ENCODE results near the gene ZNF519. TPM values are rescaled to one million over a fixed set of nuclear protein-coding genes. Genes with fewer than 3 reads are reported as not detected.
"Not testable (repeated sequence)": the region's sequence is repeated elsewhere in the genome, so short reads cannot be mapped to it uniquely, and the experiment has no call there.

Gene ZNF519
- total and polyA plus RNA-seq, 2 of the 8 experiments (the other 6 are each of a cell fraction or from before 2014, with no cell fraction given) = 24.0 to 38.6 TPM

GRCh38 chr18:14149916-14150420 lies 17.7 kb upstream of the ZNF519 start:
- H4K5ac ChIP-seq (ENCODE audit: insufficient read length, low read depth, low read length); H3K14ac ChIP-seq (ENCODE audit: insufficient read length); DNase-seq (ENCODE audit: low read depth in 1 of 2, low spot score in 2 of 2); H3K27ac ChIP-seq (ENCODE audit: low read depth, low read length); H2BK5ac ChIP-seq (ENCODE audit: low read depth, low read length); H2AFZ ChIP-seq (ENCODE audit: low read length); H4K91ac ChIP-seq (replicated peaks; ENCODE audit: insufficient read length, low read length); POLR2A ChIA-PET (ENCODE audit: partially characterized antibody); H3K27me3 ChIP-seq (replicated peaks in 1 of 4; ENCODE audit: control insufficient read depth in 3 of 4, extremely low read depth in 1 of 4, insufficient read depth in 3 of 4, low read length in 3 of 4); H3K56ac ChIP-seq (replicated peaks; ENCODE audit: insufficient read length, low read depth, low read length); H2BK20ac ChIP-seq (ENCODE audit: low read length); H4K8ac ChIP-seq (ENCODE audit: extremely low read depth, insufficient read depth, low read length); FAIRE-seq; CTCF ChIA-PET (ENCODE audit: partially characterized antibody); H3K23ac ChIP-seq (ENCODE audit: insufficient read length); H3K4me1 ChIP-seq (replicated peaks in 1 of 4; ENCODE audit: control insufficient read depth in 3 of 4, insufficient read depth in 4 of 4, low read length in 3 of 4); H3K18ac ChIP-seq (ENCODE audit: extremely low read depth, low read length); H2AK5ac ChIP-seq (ENCODE audit: low read depth, low read length); H3K4me3 ChIP-seq (ENCODE audit: extremely low read depth in 1 of 4, insufficient read depth in 2 of 4, low read depth in 3 of 4, low read length in 4 of 4); H3K23me2 ChIP-seq (ENCODE audit: low read depth, low read length); H3K79me2 ChIP-seq (ENCODE audit: control insufficient read depth in 1 of 2, insufficient read depth in 2 of 2, low read length in 2 of 2); H3K79me1 ChIP-seq (ENCODE audit: low read depth, low read length); H4K20me1 ChIP-seq (replicated peaks in 1 of 2; ENCODE audit: control insufficient read depth in 1 of 2, insufficient read depth in 2 of 2, low read length in 2 of 2); H2BK120ac ChIP-seq (replicated peaks; ENCODE audit: low read depth, low read length); H3K9ac ChIP-seq (replicated peaks in 1 of 4; ENCODE audit: extremely low read depth in 1 of 4, low read depth in 3 of 4, low read length in 3 of 4); H2BK15ac ChIP-seq (ENCODE audit: low read length); H3K36me3 ChIP-seq (ENCODE audit: control insufficient read depth in 2 of 4, insufficient read depth in 4 of 4, low read length in 3 of 4); H3K4ac ChIP-seq (replicated peaks; ENCODE audit: insufficient read length, low read depth, low read length); H2BK12ac ChIP-seq (ENCODE audit: low read depth, low read length); H3K4me2 ChIP-seq (ENCODE audit: insufficient read depth in 1 of 2, low read depth in 2 of 2, low read length in 2 of 2): not testable (repeated sequence)
- H3K9me3 ChIP-seq (ENCODE audit: insufficient read depth in 2 of 2, low read depth in 1 of 2, low read length in 1 of 2) = peaks cover 7 to 61% of the 10 kb centered on the region in 2 experiments; a peak in 3 of 4 replicates
- WGBS, 2 experiments (ENCODE audit: extremely low coverage in 1 of 2, insufficient coverage in 1 of 2, insufficient read length in 1 of 2, insufficient replicate concordance in 2 of 2, low coverage in 1 of 2, low lambda C conversion rate in 2 of 2, missing lambda C conversion rate in 1 of 2) = 99% methylated on average over 12 of the region's 20 CpGs; no CpG with 5 or more reads in 1 of the 2 experiments

GRCh38 chr18:14149121-14149850 lies 17.1 kb upstream of the ZNF519 start:
- WGBS, 2 experiments (ENCODE audit: extremely low coverage in 1 of 2, insufficient coverage in 1 of 2, insufficient read length in 1 of 2, insufficient replicate concordance in 2 of 2, low coverage in 1 of 2, low lambda C conversion rate in 2 of 2, missing lambda C conversion rate in 1 of 2) = 82% methylated on average over 7 of the region's 9 CpGs; no CpG with 5 or more reads in 1 of the 2 experiments

More at GRCh38 chr18:14149121-14149850, 17.1 kb upstream of the ZNF519 start:
- H4K8ac ChIP-seq (ENCODE audit: extremely low read depth, insufficient read depth, low read length); H3K56ac ChIP-seq (replicated peaks; ENCODE audit: insufficient read length, low read depth, low read length); H3K27me3 ChIP-seq (replicated peaks in 1 of 4; ENCODE audit: control insufficient read depth in 3 of 4, extremely low read depth in 1 of 4, insufficient read depth in 3 of 4, low read length in 3 of 4); H2BK5ac ChIP-seq (ENCODE audit: low read depth, low read length); H3K36me3 ChIP-seq (ENCODE audit: control insufficient read depth in 2 of 4, insufficient read depth in 4 of 4, low read length in 3 of 4); H2BK15ac ChIP-seq (ENCODE audit: low read length); H2BK12ac ChIP-seq (ENCODE audit: low read depth, low read length); H2BK120ac ChIP-seq (replicated peaks; ENCODE audit: low read depth, low read length); H3K14ac ChIP-seq (ENCODE audit: insufficient read length); H3K4me2 ChIP-seq (ENCODE audit: insufficient read depth in 1 of 2, low read depth in 2 of 2, low read length in 2 of 2); H4K91ac ChIP-seq (replicated peaks; ENCODE audit: insufficient read length, low read length); H3K79me1 ChIP-seq (ENCODE audit: low read depth, low read length); H2AK5ac ChIP-seq (ENCODE audit: low read depth, low read length); H2BK20ac ChIP-seq (ENCODE audit: low read length); H3K4me1 ChIP-seq (replicated peaks in 1 of 4; ENCODE audit: control insufficient read depth in 3 of 4, insufficient read depth in 4 of 4, low read length in 3 of 4); H3K18ac ChIP-seq (ENCODE audit: extremely low read depth, low read length); H3K4me3 ChIP-seq (ENCODE audit: extremely low read depth in 1 of 4, insufficient read depth in 2 of 4, low read depth in 3 of 4, low read length in 4 of 4); H3K9ac ChIP-seq (replicated peaks in 1 of 4; ENCODE audit: extremely low read depth in 1 of 4, low read depth in 3 of 4, low read length in 3 of 4); FAIRE-seq; H4K5ac ChIP-seq (ENCODE audit: insufficient read length, low read depth, low read length); DNase-seq (ENCODE audit: low read depth in 1 of 2, low spot score in 2 of 2); H3K4ac ChIP-seq (replicated peaks; ENCODE audit: insufficient read length, low read depth, low read length); H3K23me2 ChIP-seq (ENCODE audit: low read depth, low read length); POLR2A ChIA-PET (ENCODE audit: partially characterized antibody); H3K79me2 ChIP-seq (ENCODE audit: control insufficient read depth in 1 of 2, insufficient read depth in 2 of 2, low read length in 2 of 2); H4K20me1 ChIP-seq (replicated peaks in 1 of 2; ENCODE audit: control insufficient read depth in 1 of 2, insufficient read depth in 2 of 2, low read length in 2 of 2); CTCF ChIA-PET (ENCODE audit: partially characterized antibody); H3K27ac ChIP-seq (ENCODE audit: low read depth, low read length); H2AFZ ChIP-seq (ENCODE audit: low read length); H3K23ac ChIP-seq (ENCODE audit: insufficient read length): not testable (repeated sequence)
- peaks cover 8 to 67% of the 10 kb centered on the region in 2 experiments; a peak in 3 of 4 replicates for H3K9me3 ChIP-seq (ENCODE audit: insufficient read depth in 2 of 2, low read depth in 1 of 2, low read length in 1 of 2)

Measured in H1 (cell line).